SU-DHL-6 (cell line): Measurements from ENCODE around the gene KAZN.

Experiments used
- CTCF ChIP-seq: fragments of 200-600 bp; sonication (generic); IDR thresholded peaks from one replicate; pipeline ENCODE4 v1.5.1; 2017; ENCODE audit warnings: antibody characterized with exemption, mild to moderate bottlenecking, low read length, moderate library complexity; ENCODE audit not compliant: insufficient read depth, poor library complexity, severe bottlenecking
- EZH2phosphoT487 ChIP-seq: fragments of 200-600 bp; sonication (generic), shearing (Covaris generic); conservative IDR thresholded peaks from 2 replicates; pipeline ENCODE4 v1.6.1; 2018; ENCODE audit warnings: mild to moderate bottlenecking, antibody characterized with exemption, low read length, moderate library complexity, mixed read lengths

- TF ChIP-seq CTCF (no peak), EZH2phosphoT487 (no peak)
Measured at GRCh38 chr1:14955402-14955801, 356.9 kb downstream of the KAZN start.
